ENCODE measurements around the gene KDM8. TPM values are rescaled to one million over a fixed set of nuclear protein-coding genes. Genes with fewer than 3 reads are reported as not detected.

Gene KDM8
- total RNA-seq, 1 experiment from 2014 or later = 10.9 TPM

- TF ChIP-seq ATF6 (CRISPR knock-in tag; IDR thresholded peaks at IDR 0.05) (no peak), MAX (CRISPR knock-in tag; IDR thresholded peaks at IDR 0.05) (no peak), HMGXB4 (CRISPR knock-in tag; IDR thresholded peaks at IDR 0.05) (no peak)
Observed at GRCh38 chr16:27168790-27169189, 34.5 kb upstream of the KDM8 start (continued).

- H3K36me3 Mint-ChIP-seq = peaks cover 7% of the 10 kb centered on the region; the same call in 1 of the 2 replicates
- TF ChIP-seq FOXK1 (CRISPR knock-in tag; IDR thresholded peaks at IDR 0.05) = no peak
- no peak for TF ChIP-seq RORB (CRISPR knock-in tag; IDR thresholded peaks at IDR 0.05)
- TF ChIP-seq ZNF138 (CRISPR knock-in tag; conservative IDR thresholded peaks at IDR 0.05) = no peak
- TF ChIP-seq ZNF423 (CRISPR knock-in tag; IDR thresholded peaks at IDR 0.05) = no peak
- TF ChIP-seq CTCF (IDR thresholded peaks at IDR 0.05) = no peak
- no peak for TF ChIP-seq AFF4 (CRISPR knock-in tag; IDR thresholded peaks at IDR 0.05; ENCODE audit: borderline replicate concordance)
- no peak for TF ChIP-seq ZBTB21 (CRISPR knock-in tag; IDR thresholded peaks at IDR 0.05; ENCODE audit: borderline replicate concordance)
- TF ChIP-seq GRHL2 (CRISPR knock-in tag; IDR thresholded peaks at IDR 0.05; ENCODE audit: insufficient replicate concordance, severe bottlenecking) = no peak
- TF ChIP-seq E2F4 (CRISPR knock-in tag; IDR thresholded peaks at IDR 0.05; ENCODE audit: borderline replicate concordance, low read depth) = no peak
- no peak for TF ChIP-seq ESRRA (CRISPR knock-in tag; IDR thresholded peaks at IDR 0.05; ENCODE audit: borderline replicate concordance)
- no peak for TF ChIP-seq ZNF232 (CRISPR knock-in tag; IDR thresholded peaks at IDR 0.05)
- no peak for TF ChIP-seq ERG (CRISPR knock-in tag; IDR thresholded peaks at IDR 0.05)
- TF ChIP-seq CBFB (CRISPR knock-in tag; IDR thresholded peaks at IDR 0.05; ENCODE audit: low read depth) = no peak
- TF ChIP-seq ELF4 (CRISPR knock-in tag; IDR thresholded peaks at IDR 0.05; ENCODE audit: low read depth) = no peak
- TF ChIP-seq FOXJ3 (CRISPR knock-in tag; IDR thresholded peaks at IDR 0.05; ENCODE audit: borderline replicate concordance) = no peak
- H3K27me3 Mint-ChIP-seq (ENCODE audit: low read depth) = peaks cover 10% of the 10 kb centered on the region
- H3K4me3 Mint-ChIP-seq = no peak overlapping the region
- peaks cover 14% of the 10 kb centered on the region for H3K9me3 Mint-ChIP-seq
- DNase-seq (ENCODE audit: low spot score) (no peak), ATAC-seq (peak; percentile 69)
- CTCF ChIA-PET = interaction anchor here (0.6 to 4.0 kb wide), 8 partner anchors 10 to 1014 kb away, joined by 3 to 55 read pairs (median 5); partner anchors contain the start of gene C16orf82
- H3K27ac Mint-ChIP-seq = no peak overlapping the region
- POLR2A ChIA-PET = interaction anchor here (1.0 kb wide), 1 partner anchor 34 kb away, joined by 3 read pairs; the partner anchor contains the start of gene KDM8
- no peaks in the 10 kb centered on the region for H3K4me1 Mint-ChIP-seq
Observed at GRCh38 chr16:27169511-27170071, 33.7 kb upstream of the KDM8 start.
